H9 (cell line): ENCODE data around the gene RBP7. TPM values are rescaled to one million over a fixed set of nuclear protein-coding genes. Genes with fewer than 3 reads are reported as not detected.

Experiments
- DNase-seq: peaks from one replicate; pipeline ENCODE4 v3.0.0-alpha.2; 2017
- H2AFZ ChIP-seq: one replicate; pipeline ENCODE4 v1.6.1; 2013; ENCODE audit warnings: mild to moderate bottlenecking, low read length, control low read depth, moderate library complexity
- H2AK5ac ChIP-seq: 2 replicates; pipeline ENCODE4 v1.6.1; 2013; ENCODE audit warnings: low read length, control low read depth, mixed read lengths; ENCODE audit not compliant: insufficient read length
- H2BK120ac ChIP-seq: one replicate; pipeline ENCODE4 v1.6.1; 2013; ENCODE audit warnings: low read depth, mild to moderate bottlenecking, low read length, control low read depth, inconsistent platforms; ENCODE audit not compliant: poor library complexity, severe bottlenecking
- H2BK12ac ChIP-seq: 2 replicates; pipeline ENCODE4 v1.6.1; 2013; ENCODE audit warnings: low read length, control low read depth, mixed read lengths, low read depth; ENCODE audit not compliant: insufficient read length
- H2BK15ac ChIP-seq: 2 replicates; pipeline ENCODE4 v1.6.1; 2013; ENCODE audit warnings: low read depth, low read length, control low read depth
- H2BK20ac ChIP-seq: one replicate; pipeline ENCODE4 v1.6.1; 2013; ENCODE audit warnings: low read depth, mild to moderate bottlenecking, low read length, control low read depth, inconsistent platforms; ENCODE audit not compliant: poor library complexity, severe bottlenecking
- H2BK5ac ChIP-seq: 2 replicates; pipeline ENCODE4 v1.6.1; 2013; ENCODE audit warnings: low read length, control low read depth, mixed read lengths; ENCODE audit not compliant: insufficient read length
- H3K14ac ChIP-seq: 2 replicates; pipeline ENCODE4 v1.6.1; 2013; ENCODE audit warnings: low read length, control low read depth; ENCODE audit not compliant: insufficient read depth
- H3K18ac ChIP-seq: 2 replicates; pipeline ENCODE4 v1.6.1; 2013; ENCODE audit warnings: low read depth, mild to moderate bottlenecking, mixed read lengths, low read length, control low read depth; ENCODE audit not compliant: insufficient read length
- H3K23ac ChIP-seq: 2 replicates; pipeline ENCODE4 v1.6.1; 2013; ENCODE audit warnings: low read length, control low read depth, mixed read lengths, low read depth; ENCODE audit not compliant: insufficient read length
- H3K23me2 ChIP-seq: 2 replicates; pipeline ENCODE4 v1.6.1; 2013; ENCODE audit warnings: low read depth, mild to moderate bottlenecking, mixed read lengths, low read length, control low read depth; ENCODE audit not compliant: insufficient read length, poor library complexity, severe bottlenecking
- H3K27ac ChIP-seq: 2 replicates; pipeline ENCODE4 v1.5.1; 2013; ENCODE audit warnings: low read length, control low read depth, mixed read lengths, low read depth; ENCODE audit not compliant: insufficient read length
- H3K27me3 ChIP-seq: 2 replicates; pipeline ENCODE4 v1.6.1; 2013; ENCODE audit warnings: low read length, control low read depth, inconsistent platforms; ENCODE audit not compliant: insufficient read depth
- H3K4ac ChIP-seq: 2 replicates; pipeline ENCODE4 v1.6.1; 2013; ENCODE audit warnings: low read depth, mild to moderate bottlenecking, control low read depth, inconsistent platforms, low read length, moderate library complexity
- H3K4me1 ChIP-seq: 2 replicates; pipeline ENCODE4 v1.6.1; 2013; ENCODE audit warnings: low read length, control low read depth, inconsistent platforms; ENCODE audit not compliant: insufficient read depth
- H3K4me2 ChIP-seq: 2 replicates; pipeline ENCODE4 v1.6.1; 2013; ENCODE audit warnings: low read length, control low read depth, mixed read lengths; ENCODE audit not compliant: insufficient read length, insufficient read depth
- H3K56ac ChIP-seq: 2 replicates; pipeline ENCODE4 v1.6.1; 2013; ENCODE audit warnings: low read depth, mild to moderate bottlenecking, mixed read lengths, low read length, control low read depth; ENCODE audit not compliant: insufficient read length
- H3K79me1 ChIP-seq: 2 replicates; pipeline ENCODE4 v1.6.1; 2013; ENCODE audit warnings: low read depth, mild to moderate bottlenecking, moderate library complexity, low read length, control low read depth, inconsistent platforms; ENCODE audit not compliant: insufficient read depth, poor library complexity, severe bottlenecking
- H3K79me2 ChIP-seq: 2 replicates; pipeline ENCODE4 v1.6.1; 2013; ENCODE audit warnings: low read length, control low read depth, inconsistent platforms; ENCODE audit not compliant: insufficient read depth
- H3K9ac ChIP-seq: 2 replicates; pipeline ENCODE4 v1.6.1; 2013; ENCODE audit warnings: low read length, control low read depth, mixed read lengths; ENCODE audit not compliant: insufficient read length; ENCODE audit errors: extremely low read depth
- H3K9me3 ChIP-seq: one replicate; pipeline ENCODE4 v1.6.1; 2013; ENCODE audit warnings: low read depth, low read length, inconsistent platforms; ENCODE audit not compliant: control insufficient read depth
- H3T11ph ChIP-seq: one replicate; pipeline ENCODE4 v1.6.1; 2013; ENCODE audit warnings: mild to moderate bottlenecking, low read length, control low read depth, inconsistent platforms
- H4K20me1 ChIP-seq: one replicate; pipeline ENCODE4 v1.6.1; 2013; ENCODE audit not compliant: control insufficient read depth, insufficient read length, insufficient read depth
- H4K5ac ChIP-seq: 2 replicates; pipeline ENCODE4 v1.6.1; 2013; ENCODE audit warnings: low read depth, mild to moderate bottlenecking, mixed read lengths, low read length, control low read depth; ENCODE audit not compliant: insufficient read length
- H4K8ac ChIP-seq: replicated peaks from 2 replicates; pipeline ENCODE4 v1.6.1; 2013; ENCODE audit warnings: low read length, control low read depth, mixed read lengths, low read depth; ENCODE audit not compliant: insufficient read length
- H4K91ac ChIP-seq: 2 replicates; pipeline ENCODE4 v1.6.1; 2013; ENCODE audit warnings: low read depth, mild to moderate bottlenecking, moderate library complexity, mixed read lengths, low read length, control low read depth; ENCODE audit not compliant: insufficient read length
- H3K27ac Mint-ChIP-seq, 3 experiments: 2 replicates in 2 of 3; 3 replicates in 1 of 3; pipeline ENCODE4 v1.8.0; 2020 to 2021; ENCODE audit warnings: mixed read lengths in 3 of 3, mild to moderate bottlenecking in 1 of 3, moderate library complexity in 1 of 3
- H3K27me3 Mint-ChIP-seq: 2 replicates; pipeline ENCODE4 v1.8.0; 2021; ENCODE audit warnings: low read depth, mild to moderate bottlenecking, moderate library complexity, mixed read lengths
- H3K36me3 Mint-ChIP-seq, 3 experiments: 2 replicates in 2 of 3; 3 replicates in 1 of 3; pipeline ENCODE4 v1.8.0; 2020 to 2021; ENCODE audit warnings: low read depth in 3 of 3, mixed read lengths in 3 of 3; ENCODE audit not compliant: insufficient read depth in 1 of 3
- H3K4me1 Mint-ChIP-seq, 2 experiments: 2 replicates each; pipeline ENCODE4 v1.8.0; 2020; ENCODE audit warnings: mixed read lengths in 2 of 2
- H3K4me3 Mint-ChIP-seq, 2 experiments: 2 replicates in 1 of 2; 3 replicates in 1 of 2; pipeline ENCODE4 v1.8.0; 2020 to 2021; ENCODE audit warnings: mild to moderate bottlenecking in 2 of 2, mixed read lengths in 2 of 2, moderate library complexity in 1 of 2
- H3K9me3 Mint-ChIP-seq, 2 experiments: 2 replicates in 1 of 2; 3 replicates in 1 of 2; pipeline ENCODE4 v1.8.0; 2020; ENCODE audit warnings: mild to moderate bottlenecking in 2 of 2, mixed read lengths in 2 of 2, moderate library complexity in 1 of 2
- CTCF ChIP-seq: fragments of 200-600 bp; sonication (generic); conservative IDR thresholded peaks from 3 replicates; pipeline ENCODE4 v1.8.0; 2021; ENCODE audit warnings: antibody characterized with exemption, mild to moderate bottlenecking
- WGBS: extraction: QIAGEN DNeasy Blood & Tissue Kit; methylation state at CpG from one replicate; pipeline ENCODE4 v1.1.7; 2013; ENCODE audit warnings: missing lambda C conversion rate, low lambda C conversion rate, mixed read lengths; ENCODE audit not compliant: insufficient read length; ENCODE audit errors: extremely low coverage; 5-methylcytosine and 5-hydroxymethylcytosine counted together
- total RNA-seq: library from RNA; stranded (reverse); gene quantifications from 2 replicates; pipeline ENCODE4 v1.2.1, GENCODE V29; 2021

The RBP7 gene
- total RNA-seq, 1 experiment from 2014 or later = 4.5 TPM

GRCh38 chr1:9992910-9993309 lies 4.1 kb upstream of the RBP7 start:
- Histone ChIP-seq H3K79me1 (no peaks in the 10 kb centered on the region), H4K5ac (no peak overlapping the region), H3K4ac (no peak overlapping the region), H3K23me2 (no peaks in the 10 kb centered on the region), H3K14ac (no peak overlapping the region), H3K4me2 (no peak overlapping the region), H3K9ac (no peak overlapping the region), H2BK12ac (no peak overlapping the region), H4K8ac (no peak overlapping the region), H3K18ac (no peak overlapping the region), H2BK20ac (no peak overlapping the region), H3K27me3 (peaks cover 7% of the 10 kb centered on the region; the same call in 1 of the 2 replicates), H2AK5ac (no peak overlapping the region), H2BK120ac (no peak overlapping the region), H3T11ph (no peak overlapping the region), H2BK15ac (no peak overlapping the region), H2BK5ac (no peak overlapping the region), H3K27ac (no peak overlapping the region), H2AFZ (no peak overlapping the region), H3K4me1 (no peaks in the 10 kb centered on the region; the same call in 1 of the 2 replicates), H3K56ac (no peak overlapping the region), H4K91ac (no peak overlapping the region), H4K20me1 (no peaks in the 10 kb centered on the region), H3K23ac (no peak overlapping the region), H3K79me2 (no peaks in the 10 kb centered on the region), H3K9me3 (no peaks in the 10 kb centered on the region)
- WGBS = no CpG with 5 or more reads among the region's 5 CpGs
- no peak for DNase-seq
- no peak overlapping the region for H3K4me3 Mint-ChIP-seq
- H3K27ac Mint-ChIP-seq = no peak overlapping the region; a peak in 1 of 7 replicates
- no peaks in the 10 kb centered on the region; a peak in 1 of 7 replicates for H3K36me3 Mint-ChIP-seq
- H3K4me1 Mint-ChIP-seq = peaks cover 4 to 5% of the 10 kb centered on the region in 2 experiments
- TF ChIP-seq CTCF = no peak
- peaks cover 35% of the 10 kb centered on the region for H3K27me3 Mint-ChIP-seq
- peaks cover 0 to under 1% of the 10 kb centered on the region in 2 experiments; a peak in 1 of 5 replicates for H3K9me3 Mint-ChIP-seq
